GM23338 (cell line): Measurements from ENCODE around the gene FASTKD3.

ENCODE experiments used
- CTCF ChIP-seq, 2 experiments: fragments of 200-600 bp in 1 of 2; sonication (generic) in 1 of 2; conservative IDR thresholded peaks; 2 replicates each; pipeline versions ENCODE4 v1.5.1 to v1.6.1; 2016 to 2017; ENCODE audit warnings: antibody characterized with exemption in 2 of 2, low read depth in 2 of 2, mild to moderate bottlenecking in 2 of 2, moderate library complexity in 1 of 2
- EZH2 ChIP-seq: fragments of 200-600 bp; sonication (generic); IDR thresholded peaks from one replicate; pipeline ENCODE4 v1.8.0; 2017; ENCODE audit warnings: antibody characterized with exemption, mild to moderate bottlenecking, low read depth; ENCODE audit not compliant: unreplicated experiment
- EZH2phosphoT487 ChIP-seq: fragments of 200-600 bp; sonication (generic); IDR thresholded peaks from one replicate; pipeline ENCODE4 v1.8.1; 2018; ENCODE audit warnings: antibody characterized with exemption; ENCODE audit not compliant: unreplicated experiment
- JUNB ChIP-seq: IDR thresholded peaks from one replicate; pipeline ENCODE4 v1.6.1; 2016; ENCODE audit warnings: antibody characterized with exemption; ENCODE audit not compliant: unreplicated experiment
- POLR2AphosphoS5 ChIP-seq: IDR thresholded peaks from 2 replicates; pipeline ENCODE4 v1.6.1; 2016; ENCODE audit warnings: antibody characterized with exemption, low read depth
- ZNF331 ChIP-seq: fragments of 250-450 bp; sonication (Bioruptor Pico); IDR thresholded peaks from 2 replicates; pipeline ENCODE4 v1.5.0; 2020; ENCODE audit warnings: low read depth, mild to moderate bottlenecking, moderate library complexity
- TF ChIP-seq, protein P1 (sequence below): IDR thresholded peaks from one replicate; pipeline ENCODE4 v1.6.1; 2018; ENCODE audit warnings: antibody characterized with exemption; ENCODE audit not compliant: unreplicated experiment

DNA sequence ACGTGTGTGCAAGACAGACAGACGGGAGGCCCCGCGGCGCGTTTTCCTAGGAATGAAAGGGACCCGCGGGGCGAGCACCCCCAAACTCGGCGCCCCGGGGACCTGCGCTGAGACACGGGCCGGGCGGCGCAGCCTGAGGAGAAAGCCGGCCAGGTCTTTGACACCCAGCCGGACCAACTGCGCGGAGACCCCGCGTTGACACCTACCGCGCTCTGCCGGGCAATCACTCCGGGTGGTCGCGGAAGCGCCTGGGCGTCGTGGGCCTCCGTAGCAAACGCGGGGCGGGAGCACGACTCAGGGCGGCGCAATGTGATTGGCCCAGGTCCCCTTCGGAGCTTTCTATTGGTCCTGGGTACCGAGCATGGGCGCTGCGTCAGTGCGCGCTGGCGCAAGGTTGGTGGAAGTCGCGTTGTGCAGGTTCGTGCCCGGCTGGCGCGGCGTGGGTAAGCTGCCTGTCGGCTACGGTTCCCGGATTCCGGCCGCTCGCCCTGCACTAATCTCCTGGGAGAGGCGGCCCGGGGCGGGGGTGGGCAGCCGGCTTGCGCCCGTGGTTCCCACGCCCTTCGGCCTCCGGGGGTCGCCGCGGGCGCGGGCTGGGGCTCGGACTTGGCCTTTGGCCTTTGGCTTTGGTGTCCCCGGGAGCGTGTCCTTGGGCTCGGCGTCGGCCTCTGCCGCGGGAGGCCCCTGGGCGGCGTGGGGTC lies at the start of gene FASTKD3, which contains the start of gene MTRR:
- TF ChIP-seq CTCF (conservative IDR thresholded peaks at IDR 0.05; ENCODE audit: low read depth in 2 of 2) (no peak), EZH2 (no peak), ZNF331 (CRISPR knock-in tag) (no peak), POLR2AphosphoS5 (peak; percentile 85), JUNB (no peak), EZH2phosphoT487 (no peak)
- TF ChIP-seq, protein P1, sequence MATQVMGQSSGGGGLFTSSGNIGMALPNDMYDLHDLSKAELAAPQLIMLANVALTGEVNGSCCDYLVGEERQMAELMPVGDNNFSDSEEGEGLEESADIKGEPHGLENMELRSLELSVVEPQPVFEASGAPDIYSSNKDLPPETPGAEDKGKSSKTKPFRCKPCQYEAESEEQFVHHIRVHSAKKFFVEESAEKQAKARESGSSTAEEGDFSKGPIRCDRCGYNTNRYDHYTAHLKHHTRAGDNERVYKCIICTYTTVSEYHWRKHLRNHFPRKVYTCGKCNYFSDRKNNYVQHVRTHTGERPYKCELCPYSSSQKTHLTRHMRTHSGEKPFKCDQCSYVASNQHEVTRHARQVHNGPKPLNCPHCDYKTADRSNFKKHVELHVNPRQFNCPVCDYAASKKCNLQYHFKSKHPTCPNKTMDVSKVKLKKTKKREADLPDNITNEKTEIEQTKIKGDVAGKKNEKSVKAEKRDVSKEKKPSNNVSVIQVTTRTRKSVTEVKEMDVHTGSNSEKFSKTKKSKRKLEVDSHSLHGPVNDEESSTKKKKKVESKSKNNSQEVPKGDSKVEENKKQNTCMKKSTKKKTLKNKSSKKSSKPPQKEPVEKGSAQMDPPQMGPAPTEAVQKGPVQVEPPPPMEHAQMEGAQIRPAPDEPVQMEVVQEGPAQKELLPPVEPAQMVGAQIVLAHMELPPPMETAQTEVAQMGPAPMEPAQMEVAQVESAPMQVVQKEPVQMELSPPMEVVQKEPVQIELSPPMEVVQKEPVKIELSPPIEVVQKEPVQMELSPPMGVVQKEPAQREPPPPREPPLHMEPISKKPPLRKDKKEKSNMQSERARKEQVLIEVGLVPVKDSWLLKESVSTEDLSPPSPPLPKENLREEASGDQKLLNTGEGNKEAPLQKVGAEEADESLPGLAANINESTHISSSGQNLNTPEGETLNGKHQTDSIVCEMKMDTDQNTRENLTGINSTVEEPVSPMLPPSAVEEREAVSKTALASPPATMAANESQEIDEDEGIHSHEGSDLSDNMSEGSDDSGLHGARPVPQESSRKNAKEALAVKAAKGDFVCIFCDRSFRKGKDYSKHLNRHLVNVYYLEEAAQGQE = peak; percentile 8
